Neural progenitor cell (in vitro differentiated cells): Measurements from ENCODE around the gene PACRG.

Source experiments
- EZH2 ChIP-seq: fragments of 200-600 bp; sonication (generic); IDR thresholded peaks from 2 replicates; pipeline ENCODE4 v1.6.1; 2017; ENCODE audit warnings: antibody characterized with exemption, mild to moderate bottlenecking, moderate library complexity
- EZH2phosphoT487 ChIP-seq: fragments of 200-600 bp; sonication (generic); IDR thresholded peaks from 2 replicates; pipeline ENCODE4 v1.6.1; 2017; ENCODE audit warnings: antibody characterized with exemption

- TF ChIP-seq EZH2phosphoT487, result no peak
- TF ChIP-seq EZH2, result no peak
These were observed 474.1 kb downstream of the PACRG start for GRCh38 chr6:163201855-163202254.
